Measurements from ENCODE around the gene PFDN1. TPM values are rescaled to one million over a fixed set of nuclear protein-coding genes. Genes with fewer than 3 reads are reported as not detected.

PFDN1 gene
- total and polyA plus RNA-seq, 2 experiments from 2014 or later: 119 to 256 TPM

DNA sequence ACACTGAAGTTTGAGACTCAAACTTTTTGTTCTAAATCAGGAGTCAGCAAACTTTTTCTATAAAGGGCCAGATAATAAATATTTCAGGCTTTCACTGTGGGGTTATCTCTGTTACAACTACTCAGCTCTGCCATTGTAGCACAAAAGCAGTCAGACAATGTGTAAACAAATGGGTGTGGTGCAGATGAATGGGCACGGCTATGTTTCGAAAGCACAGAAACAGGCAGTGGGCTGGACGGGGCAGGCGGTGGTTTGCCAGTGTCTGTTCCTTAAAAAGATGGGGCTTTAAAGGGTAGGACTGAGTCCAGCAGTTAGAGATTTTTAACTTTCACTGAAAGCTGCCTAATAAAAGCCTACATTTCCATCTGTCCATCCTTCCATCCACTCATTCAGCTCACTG lies 48.9 kb downstream of the PFDN1 start:
- peaks cover 19% of the 10 kb centered on the region; the same call in 1 of the 2 replicates for H4K20me1 ChIP-seq (replicated peaks; ENCODE audit: insufficient read depth)
- H3K9me2 ChIP-seq (ENCODE audit: insufficient read depth): no peaks in the 10 kb centered on the region
- peaks cover 54% of the 10 kb centered on the region for H3K79me2 ChIP-seq (replicated peaks; ENCODE audit: insufficient read depth)
- DNase-seq (ENCODE audit: low spot score) (no peak), ATAC-seq (no peak)
- TF ChIP-seq JUNB (IDR thresholded peaks at IDR 0.05; ENCODE audit: unreplicated experiment) (no peak), NANOG (IDR thresholded peaks at IDR 0.05; ENCODE audit: borderline replicate concordance) (no peak), ZNF331 (CRISPR knock-in tag; IDR thresholded peaks at IDR 0.05; ENCODE audit: low read depth) (no peak), EZH2phosphoT487 (IDR thresholded peaks at IDR 0.05; ENCODE audit: unreplicated experiment) (no peak), CREB1 (CRISPR knock-in tag; IDR thresholded peaks at IDR 0.05; ENCODE audit: low read depth) (no peak), STAT1 (IDR thresholded peaks at IDR 0.05; ENCODE audit: unreplicated experiment) (no peak), ZNF114 (CRISPR knock-in tag; IDR thresholded peaks at IDR 0.05) (no peak), POLR2AphosphoS5 (IDR thresholded peaks at IDR 0.05; ENCODE audit: low read depth) (no peak), EZH2 (IDR thresholded peaks at IDR 0.05; ENCODE audit: low read depth, unreplicated experiment) (no peak)
- TF ChIP-seq, protein P1, sequence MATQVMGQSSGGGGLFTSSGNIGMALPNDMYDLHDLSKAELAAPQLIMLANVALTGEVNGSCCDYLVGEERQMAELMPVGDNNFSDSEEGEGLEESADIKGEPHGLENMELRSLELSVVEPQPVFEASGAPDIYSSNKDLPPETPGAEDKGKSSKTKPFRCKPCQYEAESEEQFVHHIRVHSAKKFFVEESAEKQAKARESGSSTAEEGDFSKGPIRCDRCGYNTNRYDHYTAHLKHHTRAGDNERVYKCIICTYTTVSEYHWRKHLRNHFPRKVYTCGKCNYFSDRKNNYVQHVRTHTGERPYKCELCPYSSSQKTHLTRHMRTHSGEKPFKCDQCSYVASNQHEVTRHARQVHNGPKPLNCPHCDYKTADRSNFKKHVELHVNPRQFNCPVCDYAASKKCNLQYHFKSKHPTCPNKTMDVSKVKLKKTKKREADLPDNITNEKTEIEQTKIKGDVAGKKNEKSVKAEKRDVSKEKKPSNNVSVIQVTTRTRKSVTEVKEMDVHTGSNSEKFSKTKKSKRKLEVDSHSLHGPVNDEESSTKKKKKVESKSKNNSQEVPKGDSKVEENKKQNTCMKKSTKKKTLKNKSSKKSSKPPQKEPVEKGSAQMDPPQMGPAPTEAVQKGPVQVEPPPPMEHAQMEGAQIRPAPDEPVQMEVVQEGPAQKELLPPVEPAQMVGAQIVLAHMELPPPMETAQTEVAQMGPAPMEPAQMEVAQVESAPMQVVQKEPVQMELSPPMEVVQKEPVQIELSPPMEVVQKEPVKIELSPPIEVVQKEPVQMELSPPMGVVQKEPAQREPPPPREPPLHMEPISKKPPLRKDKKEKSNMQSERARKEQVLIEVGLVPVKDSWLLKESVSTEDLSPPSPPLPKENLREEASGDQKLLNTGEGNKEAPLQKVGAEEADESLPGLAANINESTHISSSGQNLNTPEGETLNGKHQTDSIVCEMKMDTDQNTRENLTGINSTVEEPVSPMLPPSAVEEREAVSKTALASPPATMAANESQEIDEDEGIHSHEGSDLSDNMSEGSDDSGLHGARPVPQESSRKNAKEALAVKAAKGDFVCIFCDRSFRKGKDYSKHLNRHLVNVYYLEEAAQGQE (IDR thresholded peaks at IDR 0.05; ENCODE audit: unreplicated experiment): no peak
- TF ChIP-seq, protein P2, sequence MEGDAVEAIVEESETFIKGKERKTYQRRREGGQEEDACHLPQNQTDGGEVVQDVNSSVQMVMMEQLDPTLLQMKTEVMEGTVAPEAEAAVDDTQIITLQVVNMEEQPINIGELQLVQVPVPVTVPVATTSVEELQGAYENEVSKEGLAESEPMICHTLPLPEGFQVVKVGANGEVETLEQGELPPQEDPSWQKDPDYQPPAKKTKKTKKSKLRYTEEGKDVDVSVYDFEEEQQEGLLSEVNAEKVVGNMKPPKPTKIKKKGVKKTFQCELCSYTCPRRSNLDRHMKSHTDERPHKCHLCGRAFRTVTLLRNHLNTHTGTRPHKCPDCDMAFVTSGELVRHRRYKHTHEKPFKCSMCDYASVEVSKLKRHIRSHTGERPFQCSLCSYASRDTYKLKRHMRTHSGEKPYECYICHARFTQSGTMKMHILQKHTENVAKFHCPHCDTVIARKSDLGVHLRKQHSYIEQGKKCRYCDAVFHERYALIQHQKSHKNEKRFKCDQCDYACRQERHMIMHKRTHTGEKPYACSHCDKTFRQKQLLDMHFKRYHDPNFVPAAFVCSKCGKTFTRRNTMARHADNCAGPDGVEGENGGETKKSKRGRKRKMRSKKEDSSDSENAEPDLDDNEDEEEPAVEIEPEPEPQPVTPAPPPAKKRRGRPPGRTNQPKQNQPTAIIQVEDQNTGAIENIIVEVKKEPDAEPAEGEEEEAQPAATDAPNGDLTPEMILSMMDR (conservative IDR thresholded peaks at IDR 0.05; ENCODE audit: low read depth in 2 of 2): no peak
- TF ChIP-seq, protein P3, sequence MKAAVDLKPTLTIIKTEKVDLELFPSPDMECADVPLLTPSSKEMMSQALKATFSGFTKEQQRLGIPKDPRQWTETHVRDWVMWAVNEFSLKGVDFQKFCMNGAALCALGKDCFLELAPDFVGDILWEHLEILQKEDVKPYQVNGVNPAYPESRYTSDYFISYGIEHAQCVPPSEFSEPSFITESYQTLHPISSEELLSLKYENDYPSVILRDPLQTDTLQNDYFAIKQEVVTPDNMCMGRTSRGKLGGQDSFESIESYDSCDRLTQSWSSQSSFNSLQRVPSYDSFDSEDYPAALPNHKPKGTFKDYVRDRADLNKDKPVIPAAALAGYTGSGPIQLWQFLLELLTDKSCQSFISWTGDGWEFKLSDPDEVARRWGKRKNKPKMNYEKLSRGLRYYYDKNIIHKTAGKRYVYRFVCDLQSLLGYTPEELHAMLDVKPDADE (IDR thresholded peaks at IDR 0.05): no peak
- TF ChIP-seq, protein P4, sequence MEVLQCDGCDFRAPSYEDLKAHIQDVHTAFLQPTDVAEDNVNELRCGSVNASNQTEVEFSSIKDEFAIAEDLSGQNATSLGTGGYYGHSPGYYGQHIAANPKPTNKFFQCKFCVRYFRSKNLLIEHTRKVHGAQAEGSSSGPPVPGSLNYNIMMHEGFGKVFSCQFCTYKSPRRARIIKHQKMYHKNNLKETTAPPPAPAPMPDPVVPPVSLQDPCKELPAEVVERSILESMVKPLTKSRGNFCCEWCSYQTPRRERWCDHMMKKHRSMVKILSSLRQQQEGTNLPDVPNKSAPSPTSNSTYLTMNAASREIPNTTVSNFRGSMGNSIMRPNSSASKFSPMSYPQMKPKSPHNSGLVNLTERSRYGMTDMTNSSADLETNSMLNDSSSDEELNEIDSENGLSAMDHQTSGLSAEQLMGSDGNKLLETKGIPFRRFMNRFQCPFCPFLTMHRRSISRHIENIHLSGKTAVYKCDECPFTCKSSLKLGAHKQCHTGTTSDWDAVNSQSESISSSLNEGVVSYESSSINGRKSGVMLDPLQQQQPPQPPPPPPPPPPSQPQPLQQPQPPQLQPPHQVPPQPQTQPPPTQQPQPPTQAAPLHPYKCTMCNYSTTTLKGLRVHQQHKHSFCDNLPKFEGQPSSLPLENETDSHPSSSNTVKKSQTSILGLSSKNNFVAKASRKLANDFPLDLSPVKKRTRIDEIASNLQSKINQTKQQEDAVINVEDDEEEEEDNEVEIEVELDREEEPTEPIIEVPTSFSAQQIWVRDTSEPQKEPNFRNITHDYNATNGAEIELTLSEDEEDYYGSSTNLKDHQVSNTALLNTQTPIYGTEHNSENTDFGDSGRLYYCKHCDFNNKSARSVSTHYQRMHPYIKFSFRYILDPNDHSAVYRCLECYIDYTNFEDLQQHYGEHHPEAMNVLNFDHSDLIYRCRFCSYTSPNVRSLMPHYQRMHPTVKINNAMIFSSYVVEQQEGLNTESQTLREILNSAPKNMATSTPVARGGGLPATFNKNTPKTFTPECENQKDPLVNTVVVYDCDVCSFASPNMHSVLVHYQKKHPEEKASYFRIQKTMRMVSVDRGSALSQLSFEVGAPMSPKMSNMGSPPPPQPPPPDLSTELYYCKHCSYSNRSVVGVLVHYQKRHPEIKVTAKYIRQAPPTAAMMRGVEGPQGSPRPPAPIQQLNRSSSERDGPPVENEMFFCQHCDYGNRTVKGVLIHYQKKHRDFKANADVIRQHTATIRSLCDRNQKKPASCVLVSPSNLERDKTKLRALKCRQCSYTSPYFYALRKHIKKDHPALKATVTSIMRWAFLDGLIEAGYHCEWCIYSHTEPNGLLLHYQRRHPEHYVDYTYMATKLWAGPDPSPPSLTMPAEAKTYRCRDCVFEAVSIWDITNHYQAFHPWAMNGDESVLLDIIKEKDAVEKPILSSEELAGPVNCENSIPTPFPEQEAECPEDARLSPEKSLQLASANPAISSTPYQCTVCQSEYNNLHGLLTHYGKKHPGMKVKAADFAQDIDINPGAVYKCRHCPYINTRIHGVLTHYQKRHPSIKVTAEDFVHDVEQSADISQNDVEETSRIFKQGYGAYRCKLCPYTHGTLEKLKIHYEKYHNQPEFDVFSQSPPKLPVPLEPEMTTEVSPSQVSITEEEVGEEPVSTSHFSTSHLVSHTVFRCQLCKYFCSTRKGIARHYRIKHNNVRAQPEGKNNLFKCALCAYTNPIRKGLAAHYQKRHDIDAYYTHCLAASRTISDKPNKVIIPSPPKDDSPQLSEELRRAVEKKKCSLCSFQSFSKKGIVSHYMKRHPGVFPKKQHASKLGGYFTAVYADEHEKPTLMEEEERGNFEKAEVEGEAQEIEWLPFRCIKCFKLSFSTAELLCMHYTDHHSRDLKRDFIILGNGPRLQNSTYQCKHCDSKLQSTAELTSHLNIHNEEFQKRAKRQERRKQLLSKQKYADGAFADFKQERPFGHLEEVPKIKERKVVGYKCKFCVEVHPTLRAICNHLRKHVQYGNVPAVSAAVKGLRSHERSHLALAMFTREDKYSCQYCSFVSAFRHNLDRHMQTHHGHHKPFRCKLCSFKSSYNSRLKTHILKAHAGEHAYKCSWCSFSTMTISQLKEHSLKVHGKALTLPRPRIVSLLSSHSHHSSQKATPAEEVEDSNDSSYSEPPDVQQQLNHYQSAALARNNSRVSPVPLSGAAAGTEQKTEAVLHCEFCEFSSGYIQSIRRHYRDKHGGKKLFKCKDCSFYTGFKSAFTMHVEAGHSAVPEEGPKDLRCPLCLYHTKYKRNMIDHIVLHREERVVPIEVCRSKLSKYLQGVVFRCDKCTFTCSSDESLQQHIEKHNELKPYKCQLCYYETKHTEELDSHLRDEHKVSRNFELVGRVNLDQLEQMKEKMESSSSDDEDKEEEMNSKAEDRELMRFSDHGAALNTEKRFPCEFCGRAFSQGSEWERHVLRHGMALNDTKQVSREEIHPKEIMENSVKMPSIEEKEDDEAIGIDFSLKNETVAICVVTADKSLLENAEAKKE (CRISPR knock-in tag; IDR thresholded peaks at IDR 0.05): no peak
- H3K4me3 ChIP-seq: no peak overlapping the region
- no peaks in the 10 kb centered on the region for H3F3A ChIP-seq (replicated peaks; ENCODE audit: low read depth)
- no peaks in the 10 kb centered on the region for H3K36me3 ChIP-seq (ENCODE audit: insufficient read depth)
- H3K4me3 Mint-ChIP-seq: no peak overlapping the region
- H3K4me1 Mint-ChIP-seq: peaks cover 19% of the 10 kb centered on the region
- peaks cover 12% of the 10 kb centered on the region for H3K4me1 ChIP-seq (ENCODE audit: insufficient read depth)
- no peak overlapping the region for H3K4me2 ChIP-seq
- H3K27ac Mint-ChIP-seq: no peak overlapping the region
- no peaks in the 10 kb centered on the region for H3K27me3 ChIP-seq (ENCODE audit: insufficient read depth)
- no peak overlapping the region for H2AFZ ChIP-seq
- H3K27me3 Mint-ChIP-seq (ENCODE audit: insufficient read depth, low read depth, poor library complexity): peaks cover 2% of the 10 kb centered on the region
- no peaks in the 10 kb centered on the region for H3K9me3 Mint-ChIP-seq
- no peak overlapping the region for H3K27ac ChIP-seq (ENCODE audit: low read depth)
- peaks cover 14% of the 10 kb centered on the region for H3K36me3 Mint-ChIP-seq (ENCODE audit: low read depth)

All from GM23338 (cell line).